NCI-H2081 (cell line): ENCODE results near the gene RAP1GAP2.

Experiments
- DNase-seq, 2 experiments: peaks; one replicate each; lab custom pipeline; 2025; lab: John Stamatoyannopoulos, UW

The RAP1GAP2 gene

DNA sequence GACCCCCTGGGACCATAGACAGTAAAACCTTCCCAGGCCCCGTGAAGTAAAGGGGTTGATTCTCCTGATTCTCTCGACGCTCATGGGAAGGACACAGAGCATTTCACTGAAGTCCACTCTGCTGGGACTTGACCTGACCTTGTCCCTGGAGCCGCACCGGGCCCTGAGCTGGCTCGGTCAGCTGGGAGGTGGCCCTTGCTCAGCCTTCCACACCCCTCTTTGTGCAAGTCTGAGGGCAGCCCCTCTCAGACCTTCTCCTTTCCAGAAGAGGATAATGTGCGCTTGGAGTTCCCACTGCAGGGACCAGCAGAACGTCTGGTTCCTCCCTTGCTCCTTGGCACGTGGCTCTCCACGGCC lies 115.5 kb downstream of the RAP1GAP2 start:
- DNase-seq = no peak

GRCh38 chr17:2912754-2913153 lies 116.5 kb downstream of the RAP1GAP2 start:
- DNase-seq = no peak

- DNase-seq = no peak
Observed at GRCh38 chr17:2916461-2916860, 120.2 kb downstream of the RAP1GAP2 start.

DNA sequence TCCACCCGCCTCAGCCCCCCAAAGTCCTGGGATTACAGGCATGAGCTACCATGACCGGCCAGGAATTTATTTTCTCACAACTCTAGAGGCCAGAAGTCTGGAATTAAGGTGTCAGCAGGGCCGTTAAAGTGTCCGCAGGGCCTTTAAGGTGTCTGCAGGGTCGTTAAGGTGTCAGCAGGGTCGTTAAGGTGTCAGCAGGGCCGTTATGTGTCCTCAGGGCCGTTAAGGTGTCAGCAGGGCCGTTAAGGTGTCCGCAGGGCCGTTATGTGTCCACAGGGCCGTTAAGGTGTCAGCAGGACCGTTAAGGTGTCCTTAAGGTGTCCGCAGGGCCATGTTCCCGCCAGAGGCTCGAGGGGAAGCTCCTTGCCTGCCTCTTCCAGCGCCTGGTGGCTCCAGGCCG lies 125.2 kb downstream of the RAP1GAP2 start:
- DNase-seq = no peak

DNA sequence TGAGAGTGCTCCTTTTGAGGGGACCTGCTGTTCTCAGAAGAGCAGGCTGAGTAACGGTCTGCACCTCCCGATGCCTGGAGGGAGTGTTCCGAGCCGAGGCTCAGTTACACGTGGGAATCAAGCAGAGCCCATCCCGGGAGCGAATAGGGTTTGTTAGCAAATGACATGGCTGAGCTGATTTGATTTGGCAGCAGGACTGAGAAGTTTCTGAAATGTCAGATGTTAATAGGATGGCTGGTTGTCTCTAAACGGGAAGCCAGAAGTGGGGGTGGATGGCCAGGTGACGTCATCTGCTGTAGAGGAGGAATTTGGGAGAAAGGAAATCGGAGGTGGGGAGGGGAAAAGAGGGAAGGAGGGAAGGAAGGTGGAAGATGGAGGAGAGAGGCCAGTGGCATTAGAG lies 128.0 kb downstream of the RAP1GAP2 start:
- no peak for DNase-seq

GRCh38 chr17:2925011-2925410 lies 128.8 kb downstream of the RAP1GAP2 start:
- DNase-seq = no peak

GRCh38 chr17:2926019-2926650 lies 129.9 kb downstream of the RAP1GAP2 start:
- DNase-seq = no peak

DNA sequence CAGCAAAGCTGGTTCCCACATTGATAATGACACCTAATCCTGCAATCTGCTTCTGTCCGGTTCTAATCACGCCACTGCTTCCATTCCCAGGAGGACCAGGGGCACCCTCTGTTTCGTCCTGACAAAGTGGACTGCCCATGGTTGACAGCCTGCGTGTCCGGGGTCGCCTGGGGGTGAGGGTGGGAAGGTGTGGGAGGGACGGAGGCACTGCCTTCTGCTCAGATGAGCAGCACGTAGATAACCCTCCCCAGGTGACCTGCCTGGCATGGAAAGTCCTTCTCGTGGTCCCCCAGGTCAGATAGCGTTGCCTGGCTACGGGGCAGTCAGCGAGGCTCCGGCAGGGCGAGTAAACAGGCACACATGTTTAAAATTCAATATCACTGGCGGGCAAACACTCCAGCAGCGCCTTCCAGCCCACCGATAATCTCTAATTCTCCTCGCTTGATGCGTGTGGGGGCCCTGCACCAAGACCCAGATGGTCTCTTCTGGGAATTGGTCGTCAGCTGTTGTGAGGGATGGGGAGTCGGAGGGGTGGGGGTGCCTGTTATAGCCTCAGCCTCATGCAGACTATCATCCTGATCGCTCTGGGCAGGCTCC lies 132.2 kb downstream of the RAP1GAP2 start:
- no peak for DNase-seq

DNA sequence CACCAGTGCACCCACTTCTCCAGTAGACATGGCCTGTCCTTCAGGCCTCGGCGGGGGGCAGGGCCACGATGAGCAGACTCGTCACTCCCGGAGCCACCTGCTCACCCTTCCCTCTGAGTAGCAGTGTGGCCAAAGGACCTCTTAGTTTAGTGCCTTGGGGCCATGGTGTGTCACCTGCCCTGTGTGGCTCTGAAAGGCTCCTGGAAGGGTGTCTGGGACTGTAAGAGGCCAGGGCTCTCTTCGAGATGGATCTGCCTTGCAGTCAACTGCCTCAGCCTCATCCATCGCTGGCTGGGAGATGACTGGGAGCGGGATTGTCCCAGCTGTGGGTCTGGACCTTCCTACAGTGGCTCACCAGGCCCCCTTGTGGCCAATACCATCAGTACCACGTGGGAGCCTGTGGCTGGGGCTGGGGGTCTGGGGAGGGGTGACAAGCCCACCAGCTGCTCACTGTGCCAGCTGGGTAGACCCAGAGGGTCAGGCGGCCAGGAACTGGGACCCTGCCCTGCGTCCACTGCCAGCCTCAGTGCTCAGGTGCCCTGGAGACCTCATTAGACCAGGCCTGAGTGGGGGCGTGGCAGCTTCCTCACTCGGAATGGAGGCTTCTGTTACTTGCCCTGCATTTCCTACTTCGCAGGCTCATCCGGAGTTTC lies 133.8 kb downstream of the RAP1GAP2 start:
- DNase-seq = no peak

DNA sequence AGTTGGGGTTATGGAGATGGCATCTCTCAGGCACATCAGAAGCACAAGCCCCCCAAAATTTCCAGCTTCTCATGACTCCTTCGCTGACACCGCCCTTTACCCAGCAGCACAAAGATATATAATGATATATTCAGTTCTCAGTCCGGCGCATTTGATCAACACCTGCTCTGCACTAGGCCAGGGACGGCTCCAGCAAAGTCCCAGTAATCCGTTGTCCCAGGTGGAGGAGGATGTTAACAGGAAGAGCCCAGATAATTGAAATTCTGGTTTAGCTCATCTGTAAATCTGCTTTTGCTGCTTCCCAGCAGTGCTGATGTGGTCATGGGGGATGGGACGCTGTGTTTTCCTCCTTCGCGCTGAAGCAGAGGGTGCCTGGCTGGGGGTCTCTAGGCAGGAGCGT lies 135.6 kb downstream of the RAP1GAP2 start:
- no peak for DNase-seq

DNA sequence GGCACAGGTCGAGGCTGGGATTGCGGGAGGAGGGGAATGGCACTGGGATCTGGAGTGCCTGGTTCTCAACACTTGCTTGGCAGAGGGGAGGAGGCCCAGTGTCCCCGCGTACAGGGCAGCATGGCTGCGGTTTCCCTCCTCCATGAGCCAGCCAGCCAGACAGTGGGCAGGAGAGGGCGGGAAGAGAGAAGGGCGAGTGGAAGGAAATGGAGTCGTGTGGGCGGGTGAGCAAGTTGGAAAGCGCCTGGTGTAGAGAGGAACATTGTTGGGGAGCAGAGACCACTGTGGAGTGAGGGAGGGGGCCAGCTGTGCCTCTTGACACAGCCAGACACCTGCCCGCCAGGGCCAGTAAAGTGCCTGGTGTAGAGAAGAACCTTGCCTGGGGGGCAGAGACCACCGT lies 136.7 kb downstream of the RAP1GAP2 start:
- DNase-seq = no peak

DNA sequence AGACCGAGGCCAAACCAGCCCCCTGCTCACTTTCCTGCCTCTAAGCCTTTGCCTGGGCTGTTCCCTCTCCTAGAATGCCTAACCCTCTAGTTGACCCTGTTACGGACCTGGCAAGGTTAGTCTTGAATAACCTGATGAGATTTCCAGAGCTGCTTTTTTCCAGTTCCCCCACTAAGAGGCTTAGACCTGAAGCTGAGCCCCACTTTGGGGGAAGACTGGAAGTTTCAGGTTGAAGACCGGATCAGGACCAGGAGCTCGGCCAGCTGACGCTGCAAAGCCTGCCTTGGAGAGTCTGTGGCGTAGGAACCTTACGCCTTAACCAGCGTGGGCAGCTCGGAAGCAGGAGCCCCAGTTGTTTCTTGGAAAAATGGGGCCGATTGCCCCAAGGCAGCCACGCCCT lies 137.4 kb downstream of the RAP1GAP2 start:
- DNase-seq = no peak

DNA sequence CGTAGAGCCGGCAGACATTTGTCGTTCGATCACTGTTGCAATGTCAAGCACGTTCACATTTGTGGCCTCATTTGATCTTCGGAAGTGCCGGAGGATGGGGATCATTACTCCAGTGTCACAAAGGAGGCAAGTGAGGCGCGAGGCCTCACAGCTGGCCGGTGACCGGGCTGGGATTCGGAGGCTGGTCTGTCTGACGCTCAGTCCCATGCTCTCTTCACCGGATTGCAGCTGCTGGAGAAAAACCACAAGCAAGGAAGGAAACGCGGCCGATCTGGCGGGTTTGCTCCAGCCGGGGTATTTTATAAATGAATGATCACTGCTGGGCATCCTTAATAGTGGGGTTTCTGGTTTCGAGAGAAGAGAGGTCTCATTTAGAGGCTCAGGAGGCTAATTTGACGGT lies 139.4 kb downstream of the RAP1GAP2 start:
- DNase-seq = no peak

DNA sequence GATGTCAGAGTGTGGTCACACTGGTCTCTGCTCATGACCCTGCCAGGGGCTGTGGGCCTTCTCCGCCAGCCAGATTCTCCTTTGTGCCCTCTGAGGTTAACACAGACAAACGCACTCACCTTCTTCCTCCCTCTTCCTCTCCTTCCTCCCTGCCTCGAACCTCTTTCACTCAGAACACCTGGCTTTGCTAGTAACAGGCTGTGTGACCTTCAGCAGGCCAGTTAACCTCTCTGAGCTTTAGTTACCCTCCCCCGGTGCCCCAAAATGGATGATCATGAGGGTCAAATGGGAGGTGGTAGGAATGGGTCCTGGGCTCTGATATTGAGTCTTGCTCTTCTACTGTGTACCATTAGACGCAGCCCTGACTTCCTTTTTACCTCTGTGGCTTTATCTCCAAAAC lies 140.1 kb downstream of the RAP1GAP2 start:
- no peak for DNase-seq

DNA sequence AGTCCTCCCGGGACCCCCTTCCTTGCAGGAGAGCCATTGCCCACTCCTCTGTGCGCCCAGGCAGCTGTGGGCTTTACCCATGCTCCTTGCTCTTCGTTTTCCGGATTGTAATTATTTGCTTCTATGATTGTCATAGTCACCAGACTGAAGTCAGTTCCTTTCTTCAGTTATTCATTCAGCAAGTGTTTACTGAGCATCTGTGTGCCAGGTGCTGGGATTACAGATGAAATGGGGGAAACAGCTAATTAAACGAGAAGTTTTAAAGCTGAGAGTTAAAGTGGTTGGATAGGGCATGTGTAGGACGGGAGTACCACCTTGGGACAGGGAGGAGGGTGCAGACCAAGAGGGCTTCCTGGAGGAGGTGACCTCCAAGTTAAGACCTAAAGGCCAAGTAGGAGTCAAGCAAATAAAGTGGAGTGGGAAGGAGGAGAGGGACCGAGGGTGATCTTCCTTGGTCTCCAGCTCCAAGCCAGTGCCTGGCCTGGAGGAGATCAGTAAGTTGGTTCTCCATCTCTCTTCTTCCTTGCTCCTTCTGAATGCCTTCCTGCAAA lies 140.6 kb downstream of the RAP1GAP2 start:
- DNase-seq = no peak

GRCh38 chr17:2937331-2938003 lies 141.2 kb downstream of the RAP1GAP2 start:
- DNase-seq = no peak

GRCh38 chr17:2939714-2940351 lies 143.6 kb downstream of the RAP1GAP2 start:
- no peak for DNase-seq

DNA sequence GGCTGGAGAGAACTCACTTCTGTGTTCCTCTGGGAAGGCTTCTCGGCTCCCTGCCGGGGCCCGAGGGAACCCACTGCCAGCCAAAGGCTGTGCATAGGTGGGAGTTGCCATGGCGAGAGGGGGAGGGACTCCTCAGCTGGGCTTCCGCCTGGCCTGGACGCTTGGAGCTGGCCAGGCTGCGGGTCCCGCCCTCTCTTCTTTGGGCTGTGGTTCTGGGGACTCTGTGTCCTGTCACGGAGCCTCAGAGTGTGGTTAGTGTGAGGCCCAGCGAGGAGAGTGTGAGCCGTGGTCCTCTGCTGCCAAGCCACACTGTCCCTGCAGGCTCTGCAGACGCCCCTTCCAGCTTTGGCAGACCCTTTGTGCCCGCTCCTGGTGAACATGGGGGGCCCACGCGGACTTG lies 144.1 kb downstream of the RAP1GAP2 start:
- no peak for DNase-seq

DNA sequence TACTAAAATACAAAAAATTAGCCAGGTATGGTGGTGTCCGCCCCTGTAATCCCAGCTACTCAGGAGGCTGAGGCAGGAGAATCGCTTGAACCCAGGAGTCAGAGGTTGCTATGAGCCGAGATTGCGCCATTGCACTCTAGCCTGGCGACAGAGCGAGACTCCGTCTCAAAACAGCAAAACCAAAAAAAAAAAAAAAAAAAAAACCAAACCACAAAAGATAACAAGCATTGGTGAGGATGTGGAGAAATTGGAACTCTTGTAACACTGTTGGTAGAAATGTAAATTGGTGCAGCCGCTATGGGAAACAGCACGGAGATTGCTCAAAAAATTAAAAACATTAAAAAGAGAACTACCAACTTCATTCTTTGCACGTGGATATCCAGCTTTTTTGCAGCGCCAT lies 147.7 kb downstream of the RAP1GAP2 start:
- no peak for DNase-seq

DNA sequence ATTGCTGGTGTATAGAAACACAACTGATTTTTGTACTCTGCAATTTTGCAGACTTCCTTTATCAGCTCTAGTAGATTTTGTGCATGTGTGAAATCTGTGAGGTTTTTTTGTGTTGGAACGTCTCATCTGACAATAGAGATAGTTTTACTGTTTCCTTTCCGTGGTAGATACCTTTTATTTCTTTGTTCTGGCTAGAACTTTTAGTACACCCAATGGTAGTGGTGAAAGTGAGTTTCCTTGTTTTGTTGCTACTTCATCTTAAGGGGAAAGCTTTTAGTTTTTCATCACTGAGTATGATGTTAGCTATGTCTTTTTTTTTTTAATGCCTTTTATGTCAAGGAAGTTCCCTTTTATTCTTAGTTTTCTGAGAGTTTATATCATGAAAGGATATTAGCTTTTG lies 149.1 kb downstream of the RAP1GAP2 start:
- DNase-seq = no peak

- no peak for DNase-seq
Observed at GRCh38 chr17:2946144-2946543, 149.9 kb downstream of the RAP1GAP2 start.

DNA sequence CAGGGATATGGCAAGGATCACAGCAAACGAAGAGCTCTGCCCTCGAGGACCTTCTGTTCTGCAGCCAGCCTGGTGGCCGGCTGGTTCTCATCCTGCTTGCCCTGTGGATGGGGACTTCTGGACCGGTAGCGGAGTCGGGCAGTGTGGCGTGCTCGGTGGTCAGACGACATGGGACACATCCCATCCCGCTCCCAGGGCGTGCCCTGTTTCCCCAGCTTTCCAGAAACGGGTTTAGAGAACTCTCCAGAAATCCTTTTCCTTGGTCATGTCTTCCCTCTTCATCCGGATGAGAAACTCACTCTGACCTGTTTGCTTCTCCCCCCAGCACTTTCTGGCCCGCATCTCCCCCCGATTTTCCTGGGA lies 151.3 kb downstream of the RAP1GAP2 start:
- DNase-seq = no peak
